Hematopoietic multipotent progenitor cell treated with erythropoietin and hydrocortisone succinate and interleukin-3 and kit ligand, for 4 days (in vitro differentiated cells): ENCODE data around the gene FFAR3.
"Not testable (repeated sequence)": the region's sequence is repeated elsewhere in the genome, so short reads cannot be mapped to it uniquely, and the experiment has no call there.

Source experiments
- DNase-seq: peaks from one replicate; pipeline ENCODE4 v3.0.0-alpha.2; 2015

Gene FFAR3

GRCh38 chr19:35378356-35378755, 20.1 kb downstream of the FFAR3 start:
- DNase-seq: no peak

- DNase-seq: not testable (repeated sequence)
These were observed 21.3 kb downstream of the FFAR3 start for GRCh38 chr19:35379545-35379944.

- no peak for DNase-seq
These were observed 21.7 kb downstream of the FFAR3 start for GRCh38 chr19:35379992-35380391.

GRCh38 chr19:35380450-35381124, 22.3 kb downstream of the FFAR3 start:
- peak; percentile 86 for DNase-seq

GRCh38 chr19:35381318-35381717, 23.1 kb downstream of the FFAR3 start:
- no peak for DNase-seq

GRCh38 chr19:35381926-35382325, 23.7 kb downstream of the FFAR3 start:
- DNase-seq: no peak

- no peak for DNase-seq
These were observed 25.3 kb downstream of the FFAR3 start for GRCh38 chr19:35383536-35383935.

- DNase-seq: peak; percentile 57
These were observed 30.2 kb downstream of the FFAR3 start for GRCh38 chr19:35388277-35389054.

- DNase-seq: peak; percentile 76
These were observed 31.1 kb downstream of the FFAR3 start for GRCh38 chr19:35389192-35389861.

- peak; percentile 18 for DNase-seq
These were observed 34.8 kb downstream of the FFAR3 start for GRCh38 chr19:35392742-35393715.

- DNase-seq: no peak
These were observed 37.3 kb downstream of the FFAR3 start for GRCh38 chr19:35395382-35396199.

- DNase-seq: no peak
These were observed 38.1 kb downstream of the FFAR3 start for GRCh38 chr19:35396240-35396885.

GRCh38 chr19:35397064-35397463, 38.8 kb downstream of the FFAR3 start:
- DNase-seq: no peak

- DNase-seq: no peak
These were observed 40.3 kb downstream of the FFAR3 start for GRCh38 chr19:35398570-35398969.

- no peak for DNase-seq
These were observed 41.0 kb downstream of the FFAR3 start for GRCh38 chr19:35399231-35399630.

- no peak for DNase-seq
These were observed 41.9 kb downstream of the FFAR3 start for GRCh38 chr19:35399948-35400772.

GRCh38 chr19:35400773-35401100, 42.5 kb downstream of the FFAR3 start:
- no peak for DNase-seq

- not testable (repeated sequence) for DNase-seq
These were observed 43.2 kb downstream of the FFAR3 start for GRCh38 chr19:35401416-35401815.

GRCh38 chr19:35403116-35403760, 45.0 kb downstream of the FFAR3 start:
- peak; percentile 86 for DNase-seq
